SK-N-MC (cell line): Measurements from ENCODE around the gene APOLD1.

Experiments used
- EZH2 ChIP-seq: fragments of 200-600 bp; sonication (generic); IDR thresholded peaks from one replicate; pipeline ENCODE4 v1.6.1; 2017; ENCODE audit warnings: antibody characterized with exemption
- FOXP2 ChIP-seq: optimal IDR thresholded peaks from 2 replicates; pipeline ENCODE3; 2011; ENCODE audit warnings: mild to moderate bottlenecking, moderate library complexity; ENCODE audit not compliant: insufficient read depth; ENCODE audit errors: extremely low read length, control extremely low read depth
- POLR2AphosphoS5 ChIP-seq: IDR thresholded peaks from 2 replicates; pipeline ENCODE4 v1.6.1; 2012; ENCODE audit warnings: mild to moderate bottlenecking, low read depth, low read length, borderline replicate concordance

GRCh38 chr12:12784911-12785814, at the start of gene APOLD1:
- no peak for TF ChIP-seq EZH2
- peak; percentile 41; the same call in 1 of the 2 replicates for TF ChIP-seq POLR2AphosphoS5
- TF ChIP-seq FOXP2 = no peak
